Measurements from ENCODE around the gene COL16A1.

- peak; percentile 60 for TF ChIP-seq CTCF (tag by site-specific recombination; IDR thresholded peaks at IDR 0.05)
- TF ChIP-seq TCF7L2 (IDR thresholded peaks at IDR 0.05; ENCODE audit: borderline replicate concordance, low read depth, low read length): no peak
- TF ChIP-seq ZBTB11 (tag by site-specific recombination; conservative IDR thresholded peaks at IDR 0.05; ENCODE audit: low read depth): no peak
- no peak for TF ChIP-seq ZFP3 (tag by site-specific recombination; IDR thresholded peaks at IDR 0.05; ENCODE audit: low read depth)
- no peak for TF ChIP-seq ZNF274 (IDR thresholded peaks at IDR 0.05; ENCODE audit: low read length)
- no peak for TF ChIP-seq ZNF274 (tag by site-specific recombination; IDR thresholded peaks at IDR 0.05; ENCODE audit: borderline replicate concordance)
- no peak for TF ChIP-seq ZNF311 (tag by site-specific recombination; IDR thresholded peaks at IDR 0.05; ENCODE audit: borderline replicate concordance)
- TF ChIP-seq ZNF621 (tag by site-specific recombination; IDR thresholded peaks at IDR 0.05): no peak
- no peak for TF ChIP-seq ZNF549 (tag by site-specific recombination; IDR thresholded peaks at IDR 0.05)
- no peak for TF ChIP-seq YY1 (tag by site-specific recombination; IDR thresholded peaks at IDR 0.05)
- no peak for TF ChIP-seq ZNF221 (tag by site-specific recombination; IDR thresholded peaks at IDR 0.05; ENCODE audit: borderline replicate concordance)
- TF ChIP-seq BCL11B (tag by site-specific recombination; IDR thresholded peaks at IDR 0.05; ENCODE audit: low read depth): no peak
- no peak for TF ChIP-seq HIC1 (tag by site-specific recombination; IDR thresholded peaks at IDR 0.05)
- no peak for TF ChIP-seq ZNF558 (tag by site-specific recombination; IDR thresholded peaks at IDR 0.05)
- TF ChIP-seq ZBTB7A (tag by site-specific recombination; IDR thresholded peaks at IDR 0.05; ENCODE audit: low read depth): no peak
Observed at GRCh38 chr1:31745096-31745945, 41.5 kb upstream of the COL16A1 start.
